GM18502 (cell line): ENCODE data around the gene TTF2.

Source experiments
- ATAC-seq: cut with Tn5 transposase; IDR thresholded peaks from one replicate; pipeline ENCODE4 v1.9.1; 2021; ENCODE audit warnings: mild to moderate bottlenecking; ENCODE audit not compliant: unreplicated experiment, poor library complexity

The TTF2 gene

GRCh38 chr1:117059678-117060440, at the start of gene TTF2:
Gene TTF2, plus strand, starts transcription at chr1:117060326. Its CDS starts 21 bp downstream, at chr1:117060347.
- peak; percentile 91 for ATAC-seq

GRCh38 chr1:117011334-117011733, 48.8 kb upstream of the TTF2 start:
- ATAC-seq: no peak

- no peak for ATAC-seq
Observed at GRCh38 chr1:117013309-117013858, 46.7 kb upstream of the TTF2 start.

GRCh38 chr1:117014209-117014608, 45.9 kb upstream of the TTF2 start:
- ATAC-seq: no peak

GRCh38 chr1:117015724-117016123, 44.4 kb upstream of the TTF2 start:
- no peak for ATAC-seq

DNA sequence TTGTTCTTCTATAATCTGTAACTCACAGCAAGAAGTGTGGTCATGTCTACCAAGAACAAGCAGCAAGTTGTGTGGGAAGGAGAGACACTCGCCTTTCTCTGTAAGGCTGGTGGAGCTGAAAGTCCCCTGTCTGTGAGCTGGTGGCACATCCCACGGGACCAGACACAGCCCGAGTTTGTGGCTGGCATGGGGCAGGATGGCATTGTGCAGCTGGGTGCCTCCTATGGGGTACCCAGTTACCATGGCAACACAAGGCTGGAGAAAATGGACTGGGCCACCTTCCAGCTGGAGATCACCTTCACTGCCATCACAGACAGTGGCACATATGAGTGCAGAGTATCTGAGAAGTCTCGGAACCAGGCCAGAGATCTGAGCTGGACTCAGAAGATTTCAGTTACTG, 43.1 kb upstream of the TTF2 start:
- no peak for ATAC-seq

GRCh38 chr1:117017648-117018047, 42.5 kb upstream of the TTF2 start:
- ATAC-seq: peak; percentile 69

GRCh38 chr1:117020526-117021156, 39.5 kb upstream of the TTF2 start:
- no peak for ATAC-seq

- ATAC-seq: no peak
Observed at GRCh38 chr1:117022114-117022513, 38.0 kb upstream of the TTF2 start.

- no peak for ATAC-seq
Observed at GRCh38 chr1:117025568-117025967, 34.6 kb upstream of the TTF2 start.

GRCh38 chr1:117026361-117026760, 33.8 kb upstream of the TTF2 start:
- ATAC-seq: no peak

- no peak for ATAC-seq
Observed at GRCh38 chr1:117029685-117030084, 30.4 kb upstream of the TTF2 start.

DNA sequence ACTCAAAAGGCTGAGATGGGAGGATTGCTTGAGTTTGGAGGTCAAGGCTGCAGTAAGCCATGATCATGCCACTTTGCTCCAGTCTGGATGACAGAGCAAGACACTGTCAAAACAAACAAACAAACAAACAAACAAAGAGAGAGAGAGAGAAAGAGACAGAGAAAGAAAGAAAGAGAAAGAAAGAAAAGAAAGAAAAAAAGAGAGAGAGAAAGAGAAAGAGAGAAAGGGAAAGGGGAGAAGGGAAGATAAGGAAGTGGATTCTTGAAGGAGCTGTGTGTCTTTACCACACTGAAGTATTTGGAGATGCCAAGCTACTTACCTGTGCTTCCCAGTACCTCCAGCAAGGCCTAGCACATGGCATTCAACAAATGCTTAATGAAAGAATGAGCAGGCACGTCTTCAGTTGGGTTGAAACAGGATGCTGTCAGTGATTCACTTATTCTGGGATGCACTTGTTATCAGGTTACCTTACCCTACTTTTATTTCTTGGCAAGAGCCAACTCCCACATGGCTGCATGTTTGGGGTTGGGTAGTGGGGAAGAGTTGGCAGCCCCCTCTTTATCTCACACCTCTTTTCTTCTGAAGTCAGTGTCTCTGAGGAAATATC, 29.8 kb upstream of the TTF2 start:
- no peak for ATAC-seq

- ATAC-seq: no peak
Observed at GRCh38 chr1:117032266-117032665, 27.9 kb upstream of the TTF2 start.

DNA sequence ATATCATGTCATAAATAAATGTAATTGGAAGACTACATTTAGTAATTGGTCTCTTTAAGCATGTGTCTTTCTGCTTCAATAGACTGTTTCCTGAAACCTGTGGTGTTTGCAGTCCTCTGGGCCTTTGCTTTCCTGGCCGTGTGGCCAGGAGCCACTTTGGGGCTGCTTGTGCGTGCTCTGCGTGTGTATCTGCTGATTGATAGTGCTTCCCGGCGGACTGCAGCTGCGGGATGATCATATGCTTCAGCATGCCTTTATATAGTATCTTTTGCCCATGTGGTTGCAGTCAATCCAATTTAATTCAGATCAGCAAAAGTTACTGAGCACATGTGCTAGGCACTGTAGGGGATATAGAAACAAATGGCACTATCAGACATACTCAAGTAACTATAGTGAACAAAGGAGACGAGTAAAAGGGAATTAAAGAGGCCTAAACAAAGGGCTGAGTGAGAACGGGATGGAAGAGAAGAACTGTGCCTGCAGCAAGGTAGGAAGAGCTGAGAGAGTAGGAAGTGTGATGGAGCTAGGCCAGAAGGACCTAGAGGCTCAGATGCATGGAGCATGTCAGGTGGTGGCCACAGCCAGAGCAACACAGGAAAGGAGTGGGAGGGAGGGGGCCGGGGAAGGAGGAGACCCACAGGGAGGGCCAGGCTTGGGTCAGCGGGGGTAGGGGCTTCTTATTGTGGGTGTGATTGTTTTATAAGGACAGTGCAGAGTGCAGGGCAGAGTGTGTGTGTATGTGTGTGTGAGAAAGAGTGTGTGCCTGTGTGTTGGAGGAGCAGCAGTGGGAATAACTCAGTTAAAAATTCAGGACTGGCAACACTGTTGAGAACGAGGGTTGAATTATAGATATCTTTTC, 27.2 kb upstream of the TTF2 start:
- no peak for ATAC-seq

GRCh38 chr1:117033772-117034171, 26.4 kb upstream of the TTF2 start:
- no peak for ATAC-seq

DNA sequence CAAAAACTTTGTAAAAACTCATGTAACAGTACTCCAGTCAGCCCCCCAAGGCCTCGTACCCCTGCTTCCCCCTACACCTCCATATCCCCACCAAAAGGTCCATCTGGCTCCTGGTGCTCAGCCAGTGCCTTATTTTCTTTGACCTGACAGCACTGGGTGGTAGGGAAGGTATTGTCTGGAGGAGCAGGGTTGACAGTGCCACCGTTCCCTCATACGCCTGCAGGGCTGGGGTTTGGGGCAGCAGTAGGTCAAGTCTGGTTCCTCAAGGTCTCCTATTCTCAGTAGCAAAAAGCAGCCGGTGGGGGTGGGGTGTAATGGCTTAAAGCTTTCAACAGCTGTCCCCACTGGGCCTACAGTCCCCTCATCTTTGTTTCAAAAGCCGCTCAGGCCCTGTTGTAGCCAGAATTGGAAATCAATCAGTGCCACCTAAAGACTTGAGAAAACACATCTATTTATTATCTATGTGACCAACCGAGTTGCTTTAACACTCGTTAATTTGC, 25.3 kb upstream of the TTF2 start:
- no peak for ATAC-seq

DNA sequence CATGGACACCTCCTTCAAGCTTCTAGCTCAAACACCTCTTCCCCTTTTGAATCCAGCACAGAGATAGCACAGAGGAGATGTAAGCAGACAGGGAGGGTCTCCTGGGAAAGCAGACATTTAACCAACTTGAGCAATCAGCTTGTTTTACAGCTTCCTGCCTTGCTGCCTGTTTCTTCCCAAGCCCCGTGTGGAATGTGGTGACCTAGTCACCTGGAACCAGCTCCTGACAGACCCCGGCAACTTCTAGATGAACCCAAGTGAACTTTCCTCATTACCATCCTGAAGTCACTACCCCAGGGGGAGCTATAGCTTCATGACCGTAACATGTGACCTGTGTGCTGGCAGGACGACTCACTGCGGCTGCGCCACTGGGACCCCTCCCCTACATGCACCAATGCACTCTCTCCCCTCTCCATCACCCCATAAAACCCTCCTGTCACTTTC, 24.1 kb upstream of the TTF2 start:
- no peak for ATAC-seq

DNA sequence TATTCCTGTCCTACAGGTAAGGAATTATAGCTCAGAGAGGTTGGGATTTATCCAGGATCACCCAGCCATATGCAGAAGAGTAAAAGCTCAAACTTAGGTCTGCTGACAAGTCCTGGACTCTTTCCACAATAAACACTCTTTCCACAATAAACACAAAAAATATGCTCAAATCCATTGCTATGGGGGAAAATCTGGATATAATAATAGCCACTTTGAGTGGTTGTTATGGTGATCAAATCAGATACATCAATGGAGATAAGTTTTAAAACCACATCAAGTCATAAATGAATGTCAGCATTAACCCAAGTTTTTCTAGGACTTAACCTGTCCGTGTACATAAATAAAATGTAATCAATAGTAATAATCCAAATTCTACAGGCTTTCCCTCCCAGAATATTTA, 22.3 kb upstream of the TTF2 start:
- no peak for ATAC-seq

GRCh38 chr1:117038236-117038635, 21.9 kb upstream of the TTF2 start:
- ATAC-seq: no peak
